HG02678 (cell line): ENCODE measurements around the gene PAK6.

Source experiments
- ATAC-seq: cut with Tn5 transposase; IDR thresholded peaks from one replicate; pipeline ENCODE4 v1.9.1; 2021; ENCODE audit warnings: mild to moderate bottlenecking, moderate library complexity; ENCODE audit not compliant: unreplicated experiment

The PAK6 gene

DNA sequence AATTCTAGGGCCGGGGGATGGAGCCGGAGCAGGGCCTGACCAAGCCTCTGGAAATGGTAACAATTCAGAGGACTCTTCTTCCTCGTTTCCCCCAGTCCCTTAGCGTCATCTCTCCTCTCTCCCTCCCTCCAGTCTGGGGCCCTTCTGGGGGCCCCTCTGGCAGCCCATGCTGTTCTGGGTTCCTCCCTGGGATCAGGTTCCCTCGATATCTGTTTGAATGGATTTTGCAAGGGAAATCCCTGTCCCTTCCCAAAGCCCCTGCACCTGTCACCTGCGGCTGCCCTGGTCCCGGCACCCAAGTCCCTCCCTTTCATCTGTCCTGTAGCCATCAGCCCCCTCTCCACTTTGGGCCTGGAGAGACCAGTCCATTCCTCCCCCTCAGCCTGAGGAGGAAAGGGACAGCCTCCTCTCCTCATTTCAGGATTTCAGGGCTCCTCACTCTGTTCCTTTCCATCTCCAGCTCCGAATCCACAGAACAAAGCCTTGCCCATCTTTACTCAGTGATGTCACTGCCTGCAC lies 70.5 kb downstream of the PAK6 start:
- no peak for ATAC-seq

DNA sequence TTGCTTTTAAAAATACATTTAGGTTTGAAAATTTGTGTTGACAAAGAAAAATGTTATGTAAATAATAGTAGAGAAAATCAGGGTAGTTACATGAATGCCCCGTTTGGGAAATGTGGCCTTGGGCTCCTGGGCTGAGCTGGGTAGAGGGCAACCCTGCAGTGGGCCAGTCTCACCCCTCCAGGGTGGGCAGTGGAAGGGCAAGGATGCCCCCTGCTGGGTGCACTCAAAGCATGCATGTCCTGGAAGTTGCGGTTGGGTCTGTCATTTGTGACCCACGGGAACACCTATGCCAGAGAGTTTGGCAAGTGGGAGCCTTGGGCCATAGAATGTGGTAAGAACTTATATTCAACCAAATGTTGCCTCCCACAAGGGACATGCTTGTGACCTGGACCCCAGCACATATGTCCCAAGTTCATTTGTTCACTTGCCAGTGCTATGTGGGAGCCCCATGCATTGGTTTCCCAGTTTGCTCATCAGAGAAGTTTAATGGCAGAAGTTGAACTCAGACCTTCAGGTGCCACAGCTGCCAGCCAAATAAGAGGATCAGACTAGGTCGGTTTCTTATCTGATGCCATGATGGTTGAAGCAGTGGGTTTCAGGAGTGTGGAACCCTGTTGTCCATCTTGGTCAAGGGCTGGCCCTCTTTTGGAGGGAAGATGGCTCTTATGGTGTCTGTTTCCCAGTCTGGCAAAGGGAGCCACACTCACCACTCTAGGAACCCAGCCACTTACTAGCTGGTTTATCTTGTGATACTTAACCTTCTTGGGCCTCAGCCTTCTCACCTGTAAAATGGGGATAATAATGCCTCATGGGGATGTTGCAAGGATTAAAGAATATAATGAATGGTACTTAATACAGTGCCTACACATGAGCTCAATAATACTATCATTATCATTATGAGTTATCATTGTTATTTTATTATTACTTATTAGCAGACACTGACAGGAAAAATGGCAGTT lies 71.4 kb downstream of the PAK6 start:
- no peak for ATAC-seq

DNA sequence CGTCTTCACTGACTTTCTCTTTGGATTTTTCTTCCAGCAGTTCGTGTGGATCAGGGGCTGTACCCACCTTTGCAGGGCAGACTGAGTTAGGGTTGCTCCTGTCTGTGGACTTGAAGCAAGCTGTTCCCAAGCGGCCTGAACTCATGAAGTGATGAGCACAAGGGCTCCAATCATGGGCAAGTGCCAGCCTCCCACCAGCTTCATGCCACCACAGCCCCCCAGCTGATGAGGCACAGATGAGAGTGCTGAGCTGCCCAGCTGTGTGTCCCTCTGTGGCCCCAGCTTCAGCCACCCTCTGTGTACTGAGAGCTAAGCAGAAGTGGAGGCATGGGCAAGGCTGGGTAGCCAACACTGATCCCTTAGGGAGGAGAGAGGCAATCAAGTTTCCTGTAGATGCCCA lies 72.1 kb downstream of the PAK6 start:
- ATAC-seq, result no peak

DNA sequence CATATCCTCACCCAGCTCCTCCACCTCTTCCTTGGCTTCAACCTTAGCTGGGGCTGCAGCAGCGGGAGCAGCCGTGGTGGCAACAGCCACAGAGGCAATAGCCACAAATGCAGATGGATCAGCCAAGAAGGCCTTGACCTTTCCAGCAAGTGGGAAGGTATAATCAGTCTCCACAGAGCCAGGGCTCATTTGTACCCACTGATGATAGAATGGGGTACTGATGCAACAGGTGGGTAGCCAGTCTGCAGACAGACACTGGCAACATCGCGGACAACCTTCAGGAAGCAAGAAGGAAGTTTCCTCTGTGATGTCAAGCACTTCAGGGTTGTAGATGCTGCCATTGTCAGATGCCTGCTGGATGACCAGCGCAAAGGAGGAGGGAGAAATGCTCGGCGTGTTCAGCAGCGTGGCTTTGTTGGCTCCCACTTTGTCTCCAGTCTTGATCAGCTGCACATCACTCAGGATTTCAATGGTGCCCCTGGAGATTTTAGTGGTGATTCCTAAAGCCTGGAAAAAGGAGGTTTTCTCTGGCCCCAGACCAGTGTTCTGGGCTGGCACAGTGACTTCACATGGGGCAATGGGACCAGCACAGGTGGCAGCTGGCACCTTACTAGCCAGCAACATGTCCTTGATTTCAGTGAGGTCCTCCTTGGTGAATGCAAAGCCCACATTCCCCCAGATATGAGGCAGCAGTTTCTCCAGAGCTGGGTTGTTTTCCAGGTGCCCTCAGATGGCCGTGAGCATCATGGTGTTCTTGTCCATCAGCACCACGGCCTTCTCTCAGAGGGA lies 73.7 kb downstream of the PAK6 start:
- ATAC-seq, result no peak

DNA sequence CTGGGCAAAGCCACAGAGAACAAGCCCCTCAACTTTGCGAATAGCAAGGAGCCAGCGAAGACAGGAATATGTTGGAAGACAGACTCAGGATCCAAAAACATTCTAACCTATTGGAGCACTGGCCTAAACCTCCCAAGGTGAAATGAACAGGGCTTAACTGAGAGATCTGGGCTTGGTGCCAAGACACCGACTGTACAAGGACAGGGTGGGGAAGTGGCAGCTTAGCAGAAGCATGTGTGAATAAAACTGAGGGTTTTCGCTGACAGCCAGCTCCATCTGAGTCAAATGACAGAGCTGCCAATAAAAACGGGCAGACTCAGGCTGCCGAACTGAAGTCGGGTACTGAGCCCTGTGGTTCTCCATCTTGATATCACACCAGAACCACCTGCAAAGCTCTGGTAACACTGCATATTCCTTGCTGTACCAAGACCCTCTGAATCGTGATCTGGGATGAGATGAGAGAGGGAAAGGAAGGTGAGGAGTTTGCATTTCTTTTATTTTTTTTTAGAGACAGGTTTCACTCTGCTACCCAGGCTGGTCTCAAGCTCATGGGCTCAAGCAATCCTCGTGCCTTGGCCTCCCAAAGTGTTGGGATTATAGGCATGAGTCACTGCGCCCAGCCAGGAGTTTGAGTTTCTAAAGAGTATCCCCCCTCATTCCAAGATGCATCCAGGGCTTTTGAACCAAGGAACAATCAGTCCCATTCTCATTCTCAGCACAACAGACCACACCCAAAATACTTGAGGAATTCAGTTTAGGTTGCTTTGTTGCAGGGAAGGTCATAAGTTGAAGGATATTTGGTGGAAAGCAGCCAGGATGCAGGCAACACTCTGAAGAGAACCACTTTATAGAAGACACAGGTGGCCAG lies 74.9 kb downstream of the PAK6 start:
- ATAC-seq, result no peak

DNA sequence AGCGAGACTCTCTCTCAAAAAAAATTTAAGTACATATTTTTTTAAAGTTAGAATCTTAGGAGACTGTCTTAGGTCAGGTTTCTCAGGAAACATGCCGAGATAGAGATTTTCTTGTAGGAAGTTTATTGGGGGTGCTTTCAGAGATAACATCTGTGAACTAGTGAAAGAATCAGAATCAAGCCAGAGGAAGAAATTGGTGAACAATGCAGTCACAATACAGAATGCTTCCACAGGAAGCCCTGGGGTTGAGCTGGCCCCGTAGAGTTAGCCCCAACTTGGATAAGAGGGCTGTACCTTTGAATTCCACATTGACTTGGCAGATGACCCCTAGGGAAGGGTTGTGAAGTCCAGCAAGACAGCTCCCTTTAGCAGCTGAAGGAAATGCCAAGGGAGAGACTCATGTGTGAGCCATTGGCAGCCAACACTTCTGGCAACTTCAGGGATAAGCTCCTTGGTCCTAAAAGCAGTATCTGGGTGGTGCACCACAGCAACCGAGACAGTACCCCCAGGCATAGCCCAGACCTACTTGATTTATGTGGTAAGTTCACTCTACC lies 75.9 kb downstream of the PAK6 start:
- no peak for ATAC-seq

DNA sequence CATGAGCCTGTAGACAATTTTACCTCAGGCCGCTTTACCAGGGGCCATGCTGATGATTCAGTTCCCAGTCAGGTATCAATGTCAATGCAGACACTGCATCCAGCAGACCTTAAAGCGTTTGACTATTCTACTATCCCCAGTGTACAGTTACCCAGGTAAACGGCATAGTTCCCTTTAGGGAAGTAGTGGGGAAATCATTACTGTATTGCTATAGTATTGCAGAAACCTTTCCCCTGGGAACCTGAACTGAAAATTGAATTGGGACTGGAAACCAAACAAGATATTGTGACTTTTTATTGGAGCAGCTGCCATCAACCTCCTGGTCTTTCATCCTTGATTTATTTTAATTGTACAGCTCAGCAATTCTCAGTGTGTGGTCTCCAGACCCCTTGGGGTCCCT lies 78.1 kb downstream of the PAK6 start:
- ATAC-seq, result no peak

DNA sequence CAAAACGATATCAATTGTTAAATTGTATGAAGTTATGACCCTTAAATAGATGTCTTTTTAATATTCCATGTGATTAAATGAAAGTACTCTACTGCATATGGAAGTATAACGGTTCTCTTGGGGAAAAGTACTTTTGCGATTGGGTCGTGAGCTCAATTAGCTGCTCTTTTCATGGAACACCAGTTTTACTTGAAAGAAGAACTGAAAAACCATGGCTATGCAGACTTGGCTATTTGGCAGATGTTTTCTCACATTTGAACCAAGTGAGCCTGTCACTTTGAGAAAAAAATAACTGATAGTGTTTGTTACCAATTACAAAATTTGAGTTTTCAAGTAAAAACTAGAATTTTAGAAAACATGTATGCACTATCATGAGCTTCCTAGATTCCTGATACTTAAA lies 78.7 kb downstream of the PAK6 start:
- no peak for ATAC-seq

DNA sequence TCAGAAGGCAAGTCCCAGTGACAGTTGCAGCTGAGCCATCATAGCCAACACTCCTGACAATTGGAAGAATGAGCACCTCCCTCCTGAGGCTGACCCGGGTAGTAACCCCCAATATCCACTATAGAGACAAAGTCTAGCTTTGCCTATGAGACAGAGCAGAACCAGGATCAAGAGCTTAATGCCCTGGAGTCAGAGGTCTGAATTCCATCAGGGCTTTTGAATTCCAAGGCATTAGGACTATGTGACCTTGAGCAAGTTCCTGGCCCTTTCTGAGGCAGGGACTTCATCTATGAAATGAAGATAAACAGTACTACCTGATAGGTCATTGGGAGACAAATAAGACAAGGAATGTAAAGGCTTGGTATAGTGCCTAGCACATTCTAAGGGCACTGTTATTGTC lies 81.5 kb downstream of the PAK6 start:
- no peak for ATAC-seq

DNA sequence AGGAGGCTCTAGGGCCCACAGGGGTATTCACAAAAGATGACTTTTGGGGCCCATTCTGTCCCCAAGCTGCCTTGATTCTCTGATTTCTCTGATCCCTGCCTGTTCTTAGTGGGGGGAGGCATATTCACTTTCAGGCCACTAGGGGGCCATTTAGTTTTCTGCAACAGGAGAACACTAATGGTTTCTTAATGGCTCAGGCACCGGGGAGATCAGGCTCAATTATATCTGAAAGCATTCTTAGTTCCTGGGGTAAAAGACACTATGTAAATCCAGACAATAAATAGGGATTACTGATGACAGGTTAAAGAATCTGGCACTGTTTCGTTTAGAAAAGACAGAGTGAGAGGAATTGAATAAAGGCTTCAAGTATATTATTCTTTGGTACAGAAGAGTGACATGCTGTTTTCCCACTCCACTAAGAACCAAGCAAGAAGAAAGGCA lies 82.1 kb downstream of the PAK6 start:
- no peak for ATAC-seq

DNA sequence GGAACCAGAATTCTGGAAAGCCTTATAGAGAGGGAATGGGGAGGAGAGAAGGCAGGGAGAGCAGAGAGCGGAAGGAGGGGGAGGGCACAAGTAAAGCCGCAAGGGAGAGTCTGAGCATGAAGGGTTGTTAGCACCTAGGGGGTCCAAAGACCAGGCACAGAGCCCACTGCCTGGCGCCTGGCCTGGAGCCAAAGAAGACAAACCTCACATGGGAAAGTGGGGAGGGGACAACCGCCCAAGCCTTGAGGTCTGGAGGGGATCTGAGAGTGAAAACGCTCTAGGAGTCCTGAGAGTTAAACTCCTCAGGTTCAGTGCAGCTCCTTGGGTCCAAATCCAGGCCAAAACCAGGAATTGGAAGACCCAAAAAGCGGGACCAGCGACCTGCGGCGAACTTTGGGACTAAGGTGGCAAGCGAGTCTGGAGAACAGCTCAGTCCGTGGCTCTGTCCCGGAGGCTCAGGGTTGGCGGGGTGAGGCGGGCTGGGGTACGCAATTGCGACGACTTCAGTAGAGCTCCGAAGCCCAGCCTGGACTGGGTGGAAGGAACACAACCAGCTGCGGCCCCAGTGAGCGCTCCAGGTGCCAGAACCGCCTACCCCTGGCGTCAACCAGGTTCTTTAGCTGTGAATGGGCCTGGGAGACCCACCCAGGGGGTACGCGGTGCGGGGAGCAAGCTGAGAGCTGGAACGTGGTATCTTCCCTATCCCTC lies 83.8 kb downstream of the PAK6 start:
- no peak for ATAC-seq

DNA sequence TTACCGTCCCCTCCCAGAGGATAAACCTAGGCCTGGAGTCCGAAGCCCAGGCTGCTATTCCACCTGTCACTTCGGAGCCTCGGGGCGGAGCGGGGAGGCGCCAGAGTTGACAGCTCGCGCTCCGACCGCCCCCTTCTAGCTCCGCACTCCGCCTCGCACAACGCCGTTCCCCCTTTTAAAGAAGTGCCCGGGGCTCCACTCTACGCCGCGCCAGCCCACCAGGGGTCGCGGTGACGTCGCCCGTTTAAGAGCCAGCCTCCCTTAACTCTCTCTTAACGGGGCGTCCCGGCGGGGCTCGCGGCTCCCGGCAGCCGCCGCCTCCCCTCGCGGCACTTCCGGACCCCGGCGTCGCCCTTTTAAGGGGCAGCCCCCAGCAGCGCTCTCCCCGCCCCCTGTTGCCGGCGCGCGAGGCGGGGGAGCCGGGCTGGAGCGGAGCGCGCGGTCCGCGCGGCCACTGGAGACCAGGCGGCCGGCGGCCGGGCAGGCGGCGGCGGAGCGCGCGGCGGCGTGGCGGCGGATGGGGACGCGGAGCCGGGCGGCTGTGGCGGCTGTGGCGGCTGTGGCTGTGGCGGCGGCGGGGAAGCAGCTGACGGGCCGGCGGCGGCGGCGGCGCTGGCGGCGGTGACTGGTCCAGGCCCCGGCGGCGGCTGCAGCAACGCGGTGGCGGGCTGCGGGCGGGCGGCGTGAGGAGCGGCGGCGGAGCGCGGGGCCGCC lies 84.5 kb downstream of the PAK6 start, which contains the start of gene INAFM2:
Gene INAFM2 (plus strand): TSS at position 454 of the 714 bp plus-strand sequence. CDS start 364 bp downstream, outside the sequence.
- peak; percentile 90 for ATAC-seq

DNA sequence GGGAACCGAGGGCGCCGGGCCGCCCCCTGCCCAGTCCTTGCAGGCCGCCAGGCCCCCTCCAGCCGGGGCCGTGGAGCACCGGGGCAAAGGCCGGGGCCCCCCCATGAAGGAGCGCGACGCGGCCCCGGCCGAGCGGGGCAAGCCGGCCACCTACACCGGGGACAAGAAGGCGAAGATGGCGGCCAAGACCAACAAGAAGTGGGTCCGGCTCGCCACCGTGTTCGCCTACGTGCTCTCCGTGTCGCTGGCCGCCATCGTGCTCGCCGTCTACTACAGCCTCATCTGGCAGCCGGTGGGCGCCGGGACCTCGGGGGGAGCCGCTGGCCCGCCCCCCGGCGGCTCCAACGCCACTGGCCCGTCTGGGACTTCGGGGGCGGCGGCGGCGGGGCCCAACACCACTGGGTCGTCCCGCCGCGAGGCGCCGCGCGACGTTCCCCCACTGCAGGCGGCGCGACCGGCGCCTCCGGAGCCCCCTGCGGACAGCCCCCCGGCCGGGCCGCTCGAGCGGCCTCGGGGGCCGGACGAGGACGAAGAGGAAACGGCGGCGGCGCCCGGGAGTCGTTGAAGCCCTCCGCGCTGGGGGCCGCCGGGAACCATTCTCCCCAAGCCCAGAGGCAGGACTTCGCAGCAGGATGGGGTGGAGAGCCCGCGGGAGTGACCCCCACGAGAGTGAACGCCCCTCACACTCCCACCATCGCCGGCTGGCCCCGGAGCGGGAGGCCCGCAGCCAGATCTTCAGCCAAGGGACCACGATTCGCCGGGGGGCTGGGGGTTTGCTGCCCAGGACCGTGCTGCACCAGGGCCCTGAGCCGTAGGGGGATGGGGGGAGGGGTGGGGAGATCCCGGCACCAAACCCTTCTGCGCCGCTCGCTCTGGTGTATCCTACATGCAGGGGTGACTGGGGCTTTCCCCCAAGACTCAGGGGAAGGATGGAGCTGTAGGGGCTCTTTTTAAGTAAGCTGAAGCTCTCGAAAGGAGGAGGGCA lies 85.4 kb downstream of the PAK6 start:
- peak; percentile 7 for ATAC-seq

DNA sequence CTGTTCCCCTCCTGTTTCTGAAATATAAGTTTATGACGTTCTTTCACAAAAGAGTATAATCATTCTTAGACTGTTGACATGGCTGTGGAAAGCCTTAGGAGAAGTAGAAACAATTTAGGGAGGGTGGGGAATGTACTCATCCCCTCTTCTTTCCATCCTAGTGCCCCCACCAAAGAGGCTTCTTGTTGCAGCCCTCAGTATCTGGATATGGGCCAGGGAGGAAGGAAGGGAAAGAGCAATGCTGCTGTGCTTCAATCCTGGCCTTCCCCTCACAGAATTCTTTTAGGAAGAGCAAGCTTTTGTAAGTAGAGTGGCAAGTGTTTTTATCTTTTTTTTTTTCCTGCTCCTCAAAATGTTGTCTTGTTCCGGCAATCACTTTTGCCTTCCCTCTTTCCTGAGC lies 86.3 kb downstream of the PAK6 start:
- ATAC-seq, result no peak

DNA sequence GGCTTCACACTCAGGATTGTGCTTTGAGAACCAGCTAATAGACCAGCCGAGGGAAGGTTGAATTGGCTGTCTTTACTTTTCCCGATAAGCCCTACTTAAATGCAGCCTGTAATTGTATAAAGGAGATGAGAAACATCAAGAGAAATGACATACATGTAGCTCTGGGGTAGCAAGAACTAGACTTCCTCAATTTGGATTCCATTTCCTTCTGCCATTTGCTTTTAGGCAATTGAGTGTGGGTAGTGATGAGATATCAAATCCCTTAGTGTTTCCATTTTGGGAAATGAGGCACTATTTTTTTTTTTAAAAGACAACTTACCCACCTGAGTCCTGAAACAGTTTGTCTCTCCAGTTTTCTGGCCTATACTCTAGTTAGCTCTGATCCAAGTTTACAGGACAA lies 86.8 kb downstream of the PAK6 start:
- no peak for ATAC-seq
